ENCODE measurements around the gene COP1.

- TF ChIP-seq CTCF (IDR thresholded peaks at IDR 0.05) (no peak), POLR2A (IDR thresholded peaks at IDR 0.05) (no peak)
Measured at GRCh38 chr1:176102768-176103350, 104.2 kb downstream of the COP1 start.

All from vagina (tissue), 2 donors.